ENCODE measurements around the gene TTYH3.

Gene TTYH3

GRCh38 chr7:2637066-2637471, 5.3 kb downstream of the TTYH3 start:
- DNase-seq = no peak

GRCh38 chr7:2637505-2638223, 5.9 kb downstream of the TTYH3 start:
- no peak for DNase-seq

- no peak for DNase-seq
Observed at GRCh38 chr7:2638224-2638991, 6.6 kb downstream of the TTYH3 start.

- DNase-seq = no peak
Observed at GRCh38 chr7:2639181-2639681, 7.4 kb downstream of the TTYH3 start.

GRCh38 chr7:2639695-2640481, 8.1 kb downstream of the TTYH3 start:
- DNase-seq = no peak

- no peak for DNase-seq
Observed at GRCh38 chr7:2640482-2640830, 8.7 kb downstream of the TTYH3 start.

- DNase-seq = no peak
Observed at GRCh38 chr7:2640846-2641316, 9.1 kb downstream of the TTYH3 start.

- no peak for DNase-seq
Observed at GRCh38 chr7:2641406-2642393, 9.9 kb downstream of the TTYH3 start.

GRCh38 chr7:2643386-2644219, 11.8 kb downstream of the TTYH3 start:
- DNase-seq = no peak

GRCh38 chr7:2644220-2644561, 12.4 kb downstream of the TTYH3 start:
- DNase-seq = no peak

GRCh38 chr7:2644562-2645273, 12.9 kb downstream of the TTYH3 start:
- DNase-seq = no peak

- no peak for DNase-seq
Observed at GRCh38 chr7:2645274-2645868, 13.6 kb downstream of the TTYH3 start.

GRCh38 chr7:2646336-2646679, 14.5 kb downstream of the TTYH3 start:
- no peak for DNase-seq

- DNase-seq = no peak
Observed at GRCh38 chr7:2646680-2647571, 15.1 kb downstream of the TTYH3 start.

GRCh38 chr7:2647594-2648172, 15.9 kb downstream of the TTYH3 start:
- no peak for DNase-seq

GRCh38 chr7:2649139-2649838, 17.5 kb downstream of the TTYH3 start:
- no peak for DNase-seq

- no peak for DNase-seq
Observed at GRCh38 chr7:2649991-2650390, 18.2 kb downstream of the TTYH3 start.

GRCh38 chr7:2650451-2650850, 18.7 kb downstream of the TTYH3 start:
- DNase-seq = no peak
